Stomach (tissue), 4 donors: Measurements from ENCODE around the gene FAM47E.

Experiments
- EP300 ChIP-seq: sonication (generic); formaldehyde crosslinking; IDR thresholded peaks from one replicate; pipeline ENCODE4 v1.6.1; 2017; ENCODE audit warnings: antibody characterized with exemption
- POLR2A ChIP-seq, 4 donors: fragments of 450-650 bp; IDR thresholded peaks; one replicate each; pipeline ENCODE4 v1.6.1; 2016; ENCODE audit warnings: antibody characterized with exemption in 4 of 4, control low read depth in 2 of 4, mild to moderate bottlenecking in 1 of 4, moderate library complexity in 1 of 4
- POLR2AphosphoS5 ChIP-seq, 3 donors: sonication (generic); formaldehyde crosslinking; IDR thresholded peaks; one replicate each; pipeline ENCODE4 v1.6.1; 2016; ENCODE audit warnings: antibody characterized with exemption in 3 of 3
- TF ChIP-seq, protein P1 (sequence below), 7 experiments: fragments of 450-650 bp in 4 of 7; fragments of 200-600 bp in 3 of 7; sonication (generic) in 3 of 7; IDR thresholded peaks; one replicate each; pipeline ENCODE4 v1.5.1; 2016 to 2019; ENCODE audit warnings: antibody characterized with exemption in 7 of 7, control low read depth in 2 of 7, mild to moderate bottlenecking in 1 of 7

DNA sequence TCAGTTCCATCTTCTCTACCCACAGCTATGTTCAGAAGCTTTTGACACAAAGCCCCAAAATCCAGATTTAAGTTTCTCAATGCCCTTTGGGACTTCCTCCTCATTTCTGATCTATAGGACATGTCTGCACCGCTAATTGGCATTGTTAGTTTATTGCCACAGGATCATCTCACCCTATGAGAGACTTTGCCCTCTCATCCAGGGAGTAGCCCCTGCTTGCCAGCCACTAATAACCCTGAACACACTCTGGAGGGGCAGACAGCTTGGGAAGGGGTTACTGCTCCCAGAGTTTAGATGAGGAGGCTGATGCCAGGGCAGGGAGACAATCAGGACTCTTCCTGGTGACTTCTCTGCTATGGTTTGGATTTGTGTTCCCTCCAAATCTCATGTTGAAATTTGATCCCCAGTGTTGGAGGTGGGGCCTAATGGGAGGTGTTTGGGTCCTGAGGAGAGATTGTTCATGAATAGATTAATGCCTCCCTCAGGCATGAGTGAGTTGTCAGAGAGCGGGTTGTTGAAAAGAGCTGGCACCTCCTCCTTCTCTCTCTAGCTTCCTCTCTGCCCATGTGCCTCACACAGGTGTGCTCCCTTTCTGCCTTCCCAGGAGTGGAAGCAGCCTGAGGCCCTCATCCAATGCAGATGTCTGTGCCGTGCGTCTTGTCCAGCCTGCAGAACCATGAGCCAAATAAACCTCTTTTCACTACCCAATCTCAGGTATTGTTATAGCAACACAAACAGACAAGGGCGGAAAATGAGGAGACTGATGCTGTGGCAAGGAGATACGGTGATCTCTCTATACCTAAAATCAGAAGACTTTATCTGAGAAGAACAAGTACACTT is 34.3 kb upstream of the FAM47E start:
- TF ChIP-seq POLR2AphosphoS5 (IDR thresholded peaks at IDR 0.05) = no peak
- no peak for TF ChIP-seq POLR2A (IDR thresholded peaks at IDR 0.05)
- TF ChIP-seq EP300 = no peak
- TF ChIP-seq, protein P1, sequence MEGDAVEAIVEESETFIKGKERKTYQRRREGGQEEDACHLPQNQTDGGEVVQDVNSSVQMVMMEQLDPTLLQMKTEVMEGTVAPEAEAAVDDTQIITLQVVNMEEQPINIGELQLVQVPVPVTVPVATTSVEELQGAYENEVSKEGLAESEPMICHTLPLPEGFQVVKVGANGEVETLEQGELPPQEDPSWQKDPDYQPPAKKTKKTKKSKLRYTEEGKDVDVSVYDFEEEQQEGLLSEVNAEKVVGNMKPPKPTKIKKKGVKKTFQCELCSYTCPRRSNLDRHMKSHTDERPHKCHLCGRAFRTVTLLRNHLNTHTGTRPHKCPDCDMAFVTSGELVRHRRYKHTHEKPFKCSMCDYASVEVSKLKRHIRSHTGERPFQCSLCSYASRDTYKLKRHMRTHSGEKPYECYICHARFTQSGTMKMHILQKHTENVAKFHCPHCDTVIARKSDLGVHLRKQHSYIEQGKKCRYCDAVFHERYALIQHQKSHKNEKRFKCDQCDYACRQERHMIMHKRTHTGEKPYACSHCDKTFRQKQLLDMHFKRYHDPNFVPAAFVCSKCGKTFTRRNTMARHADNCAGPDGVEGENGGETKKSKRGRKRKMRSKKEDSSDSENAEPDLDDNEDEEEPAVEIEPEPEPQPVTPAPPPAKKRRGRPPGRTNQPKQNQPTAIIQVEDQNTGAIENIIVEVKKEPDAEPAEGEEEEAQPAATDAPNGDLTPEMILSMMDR (IDR thresholded peaks at IDR 0.05) = no peak
